GM21381 (cell line): ENCODE data around the gene PTGDS.

Source experiments
- ATAC-seq: cut with Tn5 transposase; IDR thresholded peaks from one replicate; pipeline ENCODE4 v1.9.1; 2021; ENCODE audit warnings: mild to moderate bottlenecking, moderate library complexity; ENCODE audit not compliant: unreplicated experiment

Gene PTGDS

GRCh38 chr9:137007108-137007815, 30.0 kb downstream of the PTGDS start:
- ATAC-seq, result no peak

- no peak for ATAC-seq
Observed at GRCh38 chr9:137007816-137008270, 30.5 kb downstream of the PTGDS start.

GRCh38 chr9:137008312-137008711, 31.0 kb downstream of the PTGDS start:
- ATAC-seq, result no peak

- no peak for ATAC-seq
Observed at GRCh38 chr9:137009217-137009616, 31.9 kb downstream of the PTGDS start.

- no peak for ATAC-seq
Observed at GRCh38 chr9:137009938-137010732, 32.8 kb downstream of the PTGDS start.

GRCh38 chr9:137011156-137011555, 33.9 kb downstream of the PTGDS start:
- no peak for ATAC-seq

- no peak for ATAC-seq
Observed at GRCh38 chr9:137011907-137012675, 34.8 kb downstream of the PTGDS start.

GRCh38 chr9:137012694-137013570, 35.6 kb downstream of the PTGDS start:
- no peak for ATAC-seq

- ATAC-seq, result no peak
Observed at GRCh38 chr9:137013571-137013940, 36.3 kb downstream of the PTGDS start.

GRCh38 chr9:137014166-137014565, 36.9 kb downstream of the PTGDS start:
- ATAC-seq, result no peak

- no peak for ATAC-seq
Observed at GRCh38 chr9:137014776-137015539, 37.7 kb downstream of the PTGDS start.

GRCh38 chr9:137015540-137015930, 38.2 kb downstream of the PTGDS start:
- ATAC-seq, result no peak

- no peak for ATAC-seq
Observed at GRCh38 chr9:137015976-137016375, 38.7 kb downstream of the PTGDS start.

- ATAC-seq, result no peak
Observed at GRCh38 chr9:137016436-137016835, 39.1 kb downstream of the PTGDS start.

- no peak for ATAC-seq
Observed at GRCh38 chr9:137017071-137017470, 39.8 kb downstream of the PTGDS start.

GRCh38 chr9:137017791-137018497, 40.6 kb downstream of the PTGDS start:
- ATAC-seq, result no peak

- ATAC-seq, result no peak
Observed at GRCh38 chr9:137018761-137019559, 41.7 kb downstream of the PTGDS start.

- no peak for ATAC-seq
Observed at GRCh38 chr9:137019891-137020683, 42.8 kb downstream of the PTGDS start.
